Measurements from ENCODE around the gene NDUFAF7.
A peak's percentile ranks its signal among the peaks of the same experiment; 100 is the strongest.
"Not testable (repeated sequence)": the region's sequence is repeated elsewhere in the genome, so short reads cannot be mapped to it uniquely, and the experiment has no call there.

NDUFAF7 gene, protein sequence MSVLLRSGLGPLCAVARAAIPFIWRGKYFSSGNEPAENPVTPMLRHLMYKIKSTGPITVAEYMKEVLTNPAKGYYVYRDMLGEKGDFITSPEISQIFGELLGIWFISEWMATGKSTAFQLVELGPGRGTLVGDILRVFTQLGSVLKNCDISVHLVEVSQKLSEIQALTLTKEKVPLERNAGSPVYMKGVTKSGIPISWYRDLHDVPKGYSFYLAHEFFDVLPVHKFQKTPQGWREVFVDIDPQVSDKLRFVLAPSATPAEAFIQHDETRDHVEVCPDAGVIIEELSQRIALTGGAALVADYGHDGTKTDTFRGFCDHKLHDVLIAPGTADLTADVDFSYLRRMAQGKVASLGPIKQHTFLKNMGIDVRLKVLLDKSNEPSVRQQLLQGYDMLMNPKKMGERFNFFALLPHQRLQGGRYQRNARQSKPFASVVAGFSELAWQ

DNA sequence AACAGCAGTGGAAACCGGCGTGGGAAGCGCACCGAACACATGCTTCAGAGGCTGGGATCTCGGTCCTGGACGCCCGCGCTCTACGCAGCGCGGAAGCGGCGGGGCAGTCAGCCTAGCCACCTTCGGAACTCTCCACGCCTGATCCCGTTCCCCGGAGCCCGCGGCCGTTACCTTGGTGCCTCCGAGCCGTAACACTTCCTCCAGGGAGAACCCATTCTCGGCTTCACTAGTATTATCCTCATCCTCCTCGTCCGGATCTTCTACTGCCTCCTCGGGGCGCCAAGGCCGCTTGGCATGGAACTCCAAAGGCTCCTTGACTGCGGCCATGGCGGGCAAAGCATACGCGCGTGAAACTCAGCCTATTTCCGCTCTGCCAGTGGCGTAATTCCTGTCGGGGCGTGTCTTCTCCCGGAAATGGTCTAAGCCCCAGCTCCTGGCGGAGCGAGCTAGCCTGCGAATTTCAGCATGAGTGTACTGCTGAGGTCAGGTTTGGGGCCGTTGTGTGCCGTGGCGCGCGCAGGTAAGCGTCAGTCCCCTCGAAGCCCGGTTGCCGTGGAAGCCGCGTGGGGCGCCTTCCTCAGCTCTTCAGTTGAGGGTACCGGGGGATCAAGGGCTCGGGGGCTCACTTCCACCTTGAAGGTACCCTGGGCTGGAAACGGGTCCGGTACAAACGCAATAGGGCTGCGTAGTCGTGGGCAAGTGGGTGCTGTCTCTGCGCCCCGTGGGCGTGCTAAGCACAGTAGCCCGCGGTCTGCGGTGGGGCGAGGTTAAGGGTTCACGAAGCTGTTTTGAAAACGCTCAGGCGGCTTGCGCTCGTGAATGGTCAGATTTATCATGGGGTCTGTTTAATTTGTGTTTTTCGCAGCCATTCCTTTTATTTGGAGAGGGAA lies at the start of gene NDUFAF7, which contains the start of gene CEBPZ:
Gene NDUFAF7, plus strand, starts transcription at position 418 of the 890 bp plus-strand sequence. Its CDS starts 48 bp downstream, at position 466.
Gene CEBPZ, minus strand, starts transcription at position 356 of the 890 bp plus-strand sequence. Its CDS starts 29 bp downstream, at position 327.
- peak; percentile 84 to 90 for DNase-seq

DNA sequence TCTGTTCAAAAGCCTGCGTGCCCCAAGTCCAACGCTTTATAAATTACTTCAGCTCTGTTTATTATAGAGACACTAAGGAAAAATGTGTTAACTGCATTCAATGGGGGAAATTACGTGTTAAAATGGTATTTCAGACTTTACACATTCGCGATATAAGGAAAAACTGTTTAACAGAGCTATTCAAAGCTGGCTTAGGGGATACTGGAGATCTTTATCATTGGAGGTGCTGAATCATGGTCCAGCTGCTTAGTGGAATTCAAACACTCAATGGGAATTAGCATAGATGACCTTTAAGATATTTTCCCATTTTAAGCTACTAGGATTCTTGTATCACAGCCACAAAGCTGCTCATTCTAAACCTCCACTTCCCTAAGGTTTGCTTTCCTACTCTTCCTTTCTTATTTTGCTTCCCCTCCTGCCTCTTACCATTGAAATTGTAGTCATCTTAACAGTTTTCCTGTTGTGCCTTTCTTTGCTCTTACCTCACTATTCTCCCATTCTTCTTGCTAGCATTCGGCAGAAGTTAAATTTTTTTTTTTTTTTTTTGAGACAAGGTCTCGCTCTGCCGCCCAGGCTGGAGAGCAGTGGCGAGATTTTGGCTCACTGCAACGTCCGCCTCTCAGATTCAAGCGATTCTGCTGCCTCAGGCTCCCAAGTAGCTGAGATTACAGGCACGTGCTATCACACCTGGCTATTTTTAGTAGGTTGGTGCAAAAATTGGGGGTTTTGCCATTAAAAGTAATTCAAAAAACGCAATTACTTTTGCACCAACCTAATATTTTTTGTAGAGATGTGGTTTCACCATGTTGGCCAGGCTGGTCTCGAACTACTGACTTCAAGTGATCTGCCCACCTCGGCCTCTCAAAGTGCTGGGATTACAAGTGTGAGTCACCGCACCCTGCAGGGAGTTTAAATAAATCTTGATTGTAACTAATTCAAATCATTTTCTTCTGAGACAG lies 49.5 kb upstream of the NDUFAF7 start:
- DNase-seq, result no peak

DNA sequence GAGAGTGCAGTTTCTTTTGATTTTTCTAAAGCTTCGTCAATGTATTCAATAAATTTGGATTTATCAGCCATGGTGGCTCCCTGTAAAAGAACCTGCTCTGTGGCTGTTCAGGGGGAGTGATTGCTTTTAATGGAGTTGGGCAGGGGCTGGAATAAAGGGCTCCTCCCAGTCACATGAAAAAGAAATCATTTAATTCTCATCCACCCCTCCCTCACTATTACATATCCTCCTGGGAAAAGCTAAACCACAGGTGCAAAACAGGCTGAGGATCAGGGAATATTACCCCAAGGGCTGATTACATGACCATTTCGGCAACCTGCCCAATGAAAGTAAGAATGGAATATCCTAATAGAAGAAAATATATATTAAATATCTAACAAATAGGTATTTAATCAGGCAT lies 42.9 kb upstream of the NDUFAF7 start, which contains the start of gene SULT6B1:
Gene SULT6B1, minus strand, starts transcription at position 101 of the 400 bp plus-strand sequence. Its CDS starts 30 bp downstream, at position 71.
- no peak for DNase-seq

DNA sequence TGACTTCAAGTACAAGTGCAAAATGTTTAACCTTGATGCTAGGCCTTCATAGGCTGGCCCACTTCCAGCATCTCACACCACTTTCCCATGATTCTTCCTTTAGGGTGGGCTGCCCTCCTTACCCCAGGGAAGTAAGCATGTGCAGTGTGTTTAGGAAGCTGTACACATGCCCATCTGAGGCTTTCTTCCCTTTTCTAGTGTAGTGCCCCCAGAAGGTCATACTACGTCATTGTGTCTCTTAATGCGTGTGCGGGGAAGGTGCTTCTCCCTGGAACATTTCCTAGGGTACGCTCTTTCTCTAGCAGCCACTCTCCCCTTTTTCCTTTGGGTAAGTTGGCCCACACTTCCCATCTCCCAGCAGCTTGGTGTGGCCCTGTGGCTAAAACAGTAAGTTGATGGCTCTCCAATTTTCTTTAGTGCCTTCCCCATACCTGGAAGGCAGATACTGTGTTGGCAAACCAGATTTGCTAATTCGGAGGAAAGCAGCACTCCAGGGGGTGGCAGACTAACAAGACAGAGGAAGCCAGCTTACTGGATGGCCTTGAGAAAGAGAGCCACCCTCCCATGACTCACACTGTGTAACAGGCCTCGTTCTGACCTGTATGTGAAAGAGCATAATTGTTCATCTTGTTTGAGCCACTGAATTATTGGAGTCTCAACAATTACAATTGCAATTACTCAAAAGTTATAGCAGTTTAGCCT lies 41.9 kb upstream of the NDUFAF7 start:
- DNase-seq, result peak; percentile 66 to 75

DNA sequence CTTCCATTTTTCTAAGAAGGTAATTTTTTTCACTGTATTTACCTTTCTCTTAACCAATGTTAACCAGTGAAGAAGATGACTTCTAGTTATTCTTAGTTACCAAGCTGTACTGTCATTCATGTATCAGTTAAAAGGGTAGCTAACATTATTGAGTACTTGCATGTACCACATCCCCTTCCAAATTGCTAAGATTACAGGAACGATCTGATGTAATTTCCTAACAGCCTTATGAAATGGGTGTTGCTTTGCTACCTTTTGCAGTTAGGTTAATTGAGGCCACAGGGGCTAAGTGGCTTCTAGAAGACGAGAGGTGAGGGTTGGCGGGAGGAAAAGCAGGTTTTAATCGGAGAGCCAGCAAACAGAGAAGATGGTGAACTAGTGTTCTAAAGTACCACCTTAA lies 41.2 kb upstream of the NDUFAF7 start:
- peak; percentile 49 to 64 for DNase-seq

DNA sequence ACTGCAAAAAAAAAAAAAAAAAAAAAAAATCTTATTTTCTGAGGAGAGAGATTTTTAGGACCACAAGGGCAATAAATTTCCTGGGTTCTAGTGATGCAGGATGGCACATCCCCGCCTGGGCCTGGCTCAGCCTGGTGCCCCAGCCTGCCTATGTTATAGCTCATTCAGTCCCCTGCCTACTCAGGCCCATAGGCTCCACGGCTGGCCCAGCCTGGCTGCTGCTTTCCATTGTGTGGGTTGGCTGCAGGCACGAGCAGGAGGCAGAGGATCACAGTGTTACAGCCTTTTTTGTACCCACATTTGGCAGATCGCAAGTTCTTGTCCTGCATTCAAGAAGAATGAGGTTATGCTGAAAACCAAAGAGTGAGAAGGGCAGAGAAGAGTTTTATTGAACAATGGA lies 40.2 kb upstream of the NDUFAF7 start:
- no peak for DNase-seq

DNA sequence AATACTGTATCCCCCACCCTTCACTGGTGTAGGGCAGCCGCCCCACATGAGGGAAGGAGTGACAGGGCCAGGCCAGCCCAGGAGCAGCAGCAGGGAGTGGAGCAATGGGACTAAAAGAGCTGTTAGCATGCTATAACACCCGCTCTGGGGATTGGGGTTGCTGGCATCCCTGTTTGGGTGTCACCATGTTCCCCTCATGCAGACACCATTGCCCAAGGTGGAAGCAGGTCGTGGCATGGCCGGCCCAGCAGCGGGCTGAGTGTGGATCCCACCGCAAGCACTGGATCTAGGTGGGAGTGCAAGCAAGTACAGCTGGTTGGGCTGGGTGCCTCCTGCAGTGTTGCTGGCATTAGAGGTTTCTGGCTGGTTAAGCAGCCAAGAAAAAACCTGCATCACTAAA lies 39.7 kb upstream of the NDUFAF7 start:
- DNase-seq, result no peak

DNA sequence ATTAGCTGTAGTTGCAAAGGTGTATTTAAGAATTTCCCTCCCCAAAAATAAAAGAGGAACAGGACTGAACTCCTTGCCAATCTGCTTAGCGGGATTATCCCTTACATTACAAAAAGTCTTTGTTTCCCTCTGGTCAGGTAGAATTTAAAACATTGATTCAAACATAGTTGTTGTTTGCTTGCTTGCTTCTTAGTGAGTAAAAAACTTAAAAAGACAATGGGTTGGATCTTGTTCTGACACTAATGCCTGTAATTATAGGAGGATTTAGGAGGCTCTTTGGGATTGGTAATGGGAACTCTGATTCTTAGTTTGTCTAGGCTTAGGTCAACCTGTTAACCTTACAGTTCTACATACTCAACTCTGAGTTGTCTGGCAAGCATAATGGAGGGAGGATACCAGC lies 38.9 kb upstream of the NDUFAF7 start:
- no peak for DNase-seq

DNA sequence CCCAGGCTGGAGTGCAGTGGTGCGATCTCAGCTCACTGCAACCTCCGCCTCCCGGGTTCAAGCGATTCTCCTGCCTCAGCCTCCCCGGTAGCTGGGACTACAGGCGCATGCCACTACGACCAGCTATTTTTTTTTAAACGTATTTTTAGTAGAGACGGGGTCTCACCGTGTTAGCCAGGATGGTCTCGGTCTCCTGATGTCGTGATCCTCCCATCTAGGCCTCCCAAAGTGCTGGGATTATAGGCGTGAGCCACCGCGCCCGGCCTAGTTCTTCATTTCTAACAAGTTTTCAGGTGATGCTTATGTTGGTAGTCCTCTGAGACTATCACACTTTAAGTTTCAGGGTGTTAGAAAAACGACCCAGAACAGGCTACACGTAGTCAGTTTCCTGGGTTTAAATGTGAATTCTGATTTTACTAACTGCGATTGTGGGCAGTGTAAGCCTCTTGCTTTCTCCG lies 35.6 kb upstream of the NDUFAF7 start:
- not testable (repeated sequence) for DNase-seq

DNA sequence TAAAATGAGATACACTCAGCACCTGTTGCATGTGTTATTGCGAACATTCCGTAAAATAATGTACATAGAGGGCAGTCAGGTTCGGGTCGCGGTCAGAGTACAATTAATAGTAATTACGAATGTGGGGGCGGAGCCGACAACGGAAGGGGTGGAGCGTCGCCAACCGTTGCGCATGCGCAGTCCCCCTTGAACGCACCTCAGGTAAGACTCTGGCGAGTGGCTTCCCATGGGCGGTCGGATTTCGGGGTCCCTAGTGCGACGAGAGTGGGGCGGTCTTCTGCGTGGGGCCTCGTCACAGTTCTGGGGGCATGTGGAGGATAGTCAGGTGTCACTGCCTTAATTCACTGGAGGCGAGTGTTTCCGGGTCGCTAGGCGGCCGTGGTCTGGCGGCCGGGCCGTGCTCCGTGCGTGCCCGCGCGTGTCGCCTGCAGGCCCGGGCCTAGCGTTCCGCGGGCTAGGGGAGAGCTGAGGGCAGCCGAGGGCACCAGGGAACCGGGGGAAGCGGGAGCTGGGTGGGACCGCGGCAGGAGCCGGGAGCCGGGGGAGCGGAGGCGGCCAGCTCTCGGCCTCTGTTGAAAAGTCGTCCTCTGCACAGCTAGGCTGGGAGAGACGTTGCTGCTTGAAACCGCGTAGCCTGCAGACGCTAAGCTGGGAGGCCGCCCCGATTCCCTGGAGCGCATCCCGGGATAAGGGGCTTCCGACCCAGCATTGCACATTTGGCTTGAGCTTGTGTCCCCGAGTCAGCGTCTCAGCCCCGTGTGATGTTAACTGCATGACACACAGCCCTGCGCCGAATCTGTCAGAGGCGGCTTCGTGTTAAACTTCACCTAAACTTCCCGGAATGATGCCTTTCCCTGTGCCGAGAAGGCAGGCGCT lies 34.9 kb upstream of the NDUFAF7 start, which contains the start of gene CEBPZOS:
Gene CEBPZOS, plus strand, starts transcription at position 177 of the 876 bp plus-strand sequence. CDS start 3,209 bp downstream, outside the sequence.
- DNase-seq, result peak; percentile 61 to 77

DNA sequence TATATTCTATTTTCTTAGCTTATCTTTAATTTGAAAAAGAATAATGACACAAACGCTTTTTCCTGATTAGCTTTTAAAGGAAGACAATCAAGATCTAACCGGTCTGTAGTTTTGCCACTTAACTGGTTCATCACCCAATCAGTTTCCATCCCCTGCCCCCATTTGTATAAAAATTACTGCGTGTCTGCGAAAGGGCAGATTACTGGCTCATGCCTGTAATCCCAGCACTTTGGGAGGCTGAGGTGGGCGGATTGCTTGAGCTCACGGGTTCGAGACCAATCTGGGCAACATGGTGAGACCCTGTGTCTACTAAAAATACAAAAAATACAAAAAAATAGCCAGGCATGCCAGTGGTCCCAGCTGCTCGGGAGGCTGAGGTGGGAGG lies 32.8 kb upstream of the NDUFAF7 start:
- DNase-seq, result no peak

DNA sequence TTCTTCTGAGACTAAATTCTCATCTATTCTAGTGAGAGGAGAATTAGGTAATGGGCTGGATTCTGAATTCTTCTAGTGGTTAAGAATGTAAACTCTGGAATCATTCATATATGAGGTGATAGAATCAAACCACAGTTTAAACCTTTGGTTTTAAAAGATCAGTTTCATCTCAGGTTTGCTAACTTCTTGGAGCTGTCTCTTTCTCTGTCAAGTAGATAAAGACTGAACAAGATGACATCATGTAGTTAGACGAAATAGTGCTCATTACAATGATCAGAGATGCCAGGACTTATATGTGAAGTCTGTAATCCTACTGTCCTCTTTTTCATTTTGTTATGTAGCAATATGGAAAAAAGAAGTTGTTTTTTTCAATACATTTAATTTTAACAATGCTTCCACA lies 30.2 kb upstream of the NDUFAF7 start:
- DNase-seq, result no peak

DNA sequence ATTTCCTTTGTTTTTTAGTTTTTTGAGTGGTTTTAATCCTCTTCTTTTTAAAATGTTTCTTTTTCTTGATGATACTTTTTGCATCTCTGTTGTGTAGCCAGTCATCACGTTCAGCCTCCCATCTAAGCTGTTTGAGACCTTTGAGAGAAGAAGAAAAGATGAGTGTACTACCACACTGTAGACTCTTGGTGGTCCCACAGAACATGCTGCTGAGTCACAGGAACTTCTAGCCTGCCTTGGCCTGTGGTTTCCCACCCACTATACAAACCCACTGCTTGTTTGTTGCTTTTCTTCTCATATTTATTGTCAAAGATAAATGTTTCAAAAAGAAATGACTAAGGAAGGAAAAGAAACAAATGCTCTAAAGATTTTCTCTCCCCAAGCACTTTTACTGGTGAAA lies 29.7 kb upstream of the NDUFAF7 start:
- no peak for DNase-seq

DNA sequence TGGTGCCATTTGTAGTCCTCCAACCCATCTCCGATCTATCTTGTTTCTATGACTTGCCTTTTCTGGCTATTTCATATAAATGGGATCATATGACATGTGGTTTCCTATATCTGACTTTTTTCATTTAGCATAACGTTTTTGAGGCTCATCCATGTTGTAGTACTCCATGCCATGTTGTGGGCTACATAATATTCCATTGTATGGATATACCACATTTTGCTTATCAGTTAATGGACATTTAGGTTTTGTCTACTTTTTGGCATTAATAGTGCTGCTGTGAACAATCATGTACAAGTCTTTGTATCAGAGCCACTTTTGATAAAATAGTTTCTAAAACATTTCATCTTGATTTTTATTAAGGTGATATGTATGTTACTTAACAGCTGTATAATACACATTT lies 27.8 kb upstream of the NDUFAF7 start:
- no peak for DNase-seq

DNA sequence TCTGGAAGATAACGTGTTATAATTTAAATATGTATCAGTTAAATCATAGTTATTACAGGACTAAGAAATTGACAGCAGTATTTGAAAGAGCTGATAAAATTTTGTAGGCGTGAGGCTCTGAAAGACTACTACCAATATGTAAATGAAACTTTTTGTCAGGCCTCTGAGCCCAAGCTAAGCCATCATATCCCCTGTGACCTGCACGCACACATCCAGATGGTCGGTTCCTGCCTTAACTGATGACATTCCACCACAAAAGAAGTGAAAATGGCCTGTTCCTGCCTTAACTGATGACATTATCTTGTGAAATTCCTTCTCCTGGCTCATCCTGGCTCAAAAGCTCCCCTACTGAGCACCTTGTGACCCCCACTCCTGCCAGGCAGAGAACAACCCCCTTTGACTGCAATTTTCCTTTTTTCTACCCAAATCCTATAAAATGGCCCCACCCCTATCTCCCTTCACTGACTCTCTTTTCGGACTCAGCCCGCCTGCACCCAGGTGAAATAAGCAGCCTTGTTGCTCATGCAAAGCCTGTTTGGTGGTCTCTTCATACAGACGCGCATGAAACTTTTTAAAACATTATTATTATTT lies 26.3 kb upstream of the NDUFAF7 start:
- not testable (repeated sequence) for DNase-seq

DNA sequence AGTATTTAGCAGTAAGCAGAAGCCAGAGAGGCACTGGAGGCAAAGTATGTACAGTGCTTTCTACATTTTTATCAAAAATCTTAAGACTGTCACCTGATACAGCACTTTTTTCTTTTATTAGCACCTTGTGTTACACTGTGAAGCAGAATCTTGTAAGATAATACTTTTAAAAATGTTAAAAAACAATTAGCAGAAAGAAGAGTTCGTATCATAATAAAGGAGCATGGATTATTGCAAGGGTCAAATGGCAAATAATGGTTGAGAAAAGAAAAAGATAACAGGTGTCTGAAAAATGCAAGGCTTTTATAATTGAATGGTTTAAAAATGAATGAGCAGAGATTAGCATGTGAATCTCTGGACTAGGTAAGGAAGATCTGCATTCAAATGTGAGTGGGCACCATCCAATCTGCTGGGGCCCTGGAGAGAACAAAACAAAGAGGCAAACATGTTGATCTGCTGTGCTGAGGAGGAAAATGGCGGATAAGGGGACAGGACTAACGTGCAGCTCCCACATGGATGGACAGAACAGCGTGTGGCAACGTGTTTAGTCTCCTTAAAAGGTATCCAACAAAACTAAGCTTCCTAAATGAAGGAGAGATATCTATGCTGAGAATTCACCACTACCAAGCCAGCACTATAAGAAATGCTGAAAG lies 25.6 kb upstream of the NDUFAF7 start:
- no peak for DNase-seq

DNA sequence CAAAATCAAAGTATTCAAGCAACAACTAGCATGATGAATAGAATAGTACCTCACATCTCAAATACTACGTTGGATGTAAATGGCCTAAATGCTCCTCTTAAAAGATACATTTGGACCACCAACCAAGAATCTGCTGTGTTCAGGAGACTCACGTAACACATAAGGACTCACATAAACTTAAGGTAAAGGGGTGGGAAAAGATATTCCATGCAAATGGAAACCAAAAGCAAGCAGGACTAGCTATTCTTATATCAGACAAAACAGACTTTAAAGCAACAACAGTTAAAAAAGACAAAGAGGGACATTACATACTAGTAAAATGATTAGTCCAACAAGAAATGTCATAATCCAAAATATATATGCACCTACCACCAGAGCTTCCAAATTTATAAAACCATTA lies 24.7 kb upstream of the NDUFAF7 start:
- not testable (repeated sequence) for DNase-seq

DNA sequence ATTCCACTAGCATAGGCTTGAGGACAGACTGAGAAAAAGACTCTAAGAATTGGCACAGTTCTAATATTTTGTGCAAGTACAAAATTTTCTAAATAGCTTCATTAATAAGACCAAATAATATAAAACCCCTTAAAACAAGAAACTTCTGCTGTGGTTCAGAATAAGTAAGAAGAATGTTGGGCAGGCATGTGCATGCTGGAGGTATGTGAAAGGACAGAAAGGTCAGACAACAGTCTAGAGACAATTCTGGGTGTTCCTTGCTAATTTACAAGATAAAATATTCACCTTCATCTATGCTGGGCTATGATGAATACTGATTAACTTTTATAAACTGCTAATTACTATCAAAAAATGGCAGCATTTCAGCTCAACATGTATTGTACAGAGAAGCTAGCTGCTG lies 20.2 kb upstream of the NDUFAF7 start:
- no peak for DNase-seq

DNA sequence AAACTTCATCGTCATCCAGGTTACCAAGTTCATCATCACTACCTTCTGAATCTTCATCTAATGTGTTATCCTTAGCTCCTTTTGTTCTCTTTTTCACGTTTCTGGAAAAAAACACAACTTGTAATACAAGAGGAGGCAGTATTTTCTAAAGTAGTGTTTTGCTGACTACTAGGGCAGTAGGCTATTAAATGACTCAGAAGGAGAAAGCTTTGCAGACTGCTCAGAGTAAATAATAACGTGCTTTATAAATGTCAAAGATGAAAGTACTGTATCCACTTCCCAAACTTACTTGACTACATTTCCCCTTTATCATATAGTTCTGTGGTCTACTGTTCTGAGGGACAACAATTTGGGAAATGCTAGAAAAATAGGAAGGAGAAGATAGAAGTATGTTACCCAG lies 19.5 kb upstream of the NDUFAF7 start:
- no peak for DNase-seq

Data from AML-193 (cell line).